Neutrophil (primary cell): ENCODE data around the gene ACTR3.

Experiments
- H3K27ac ChIP-seq: fragments of 200-600 bp; sonication (generic); 2 replicates; pipeline ENCODE4 v1.5.1; 2016; ENCODE audit warnings: mild to moderate bottlenecking, moderate library complexity
- H3K27me3 ChIP-seq: fragments of 200-600 bp; sonication (generic); 2 replicates; pipeline ENCODE4 v1.6.0; 2016; ENCODE audit warnings: mild to moderate bottlenecking
- H3K36me3 ChIP-seq: fragments of 200-600 bp; sonication (generic); 2 replicates; pipeline ENCODE4 v1.5.1; 2017
- H3K4me1 ChIP-seq, 2 experiments: fragments of 200-600 bp in 1 of 2; sonication (generic) in 1 of 2; 1 replicate in 1 of 2; 2 replicates in 1 of 2; pipeline versions ENCODE4 v1.5.1 to v1.6.1; 2013 to 2016; ENCODE audit warnings: low read depth in 1 of 2, low read length in 1 of 2, mild to moderate bottlenecking in 1 of 2, moderate library complexity in 1 of 2; ENCODE audit not compliant: control insufficient read depth in 1 of 2, insufficient read depth in 1 of 2
- H3K4me3 ChIP-seq, 2 experiments: fragments of 200-600 bp in 1 of 2; sonication (generic) in 1 of 2; 1 replicate in 1 of 2; 2 replicates in 1 of 2; pipeline ENCODE4 v1.5.1; 2013 to 2016; ENCODE audit warnings: low read depth in 1 of 2, low read length in 1 of 2, mild to moderate bottlenecking in 1 of 2, moderate library complexity in 1 of 2
- H3K9me3 ChIP-seq: fragments of 200-600 bp; sonication (generic); 2 replicates; pipeline ENCODE4 v1.5.1; 2016
- TF ChIP-seq, protein P1 (sequence below): fragments of 200-600 bp; sonication (generic); IDR thresholded peaks from 2 replicates; pipeline ENCODE4 v1.5.1; 2016; ENCODE audit warnings: antibody characterized with exemption

Gene ACTR3

GRCh38 chr2:114001152-114001551, 111.3 kb downstream of the ACTR3 start:
- Histone ChIP-seq H3K27me3 (peaks cover 44% of the 10 kb centered on the region), H3K4me1 (no peaks in the 10 kb centered on the region), H3K36me3 (no peaks in the 10 kb centered on the region), H3K27ac (no peak overlapping the region), H3K9me3 (no peaks in the 10 kb centered on the region), H3K4me3 (no peak overlapping the region)
- TF ChIP-seq, protein P1, sequence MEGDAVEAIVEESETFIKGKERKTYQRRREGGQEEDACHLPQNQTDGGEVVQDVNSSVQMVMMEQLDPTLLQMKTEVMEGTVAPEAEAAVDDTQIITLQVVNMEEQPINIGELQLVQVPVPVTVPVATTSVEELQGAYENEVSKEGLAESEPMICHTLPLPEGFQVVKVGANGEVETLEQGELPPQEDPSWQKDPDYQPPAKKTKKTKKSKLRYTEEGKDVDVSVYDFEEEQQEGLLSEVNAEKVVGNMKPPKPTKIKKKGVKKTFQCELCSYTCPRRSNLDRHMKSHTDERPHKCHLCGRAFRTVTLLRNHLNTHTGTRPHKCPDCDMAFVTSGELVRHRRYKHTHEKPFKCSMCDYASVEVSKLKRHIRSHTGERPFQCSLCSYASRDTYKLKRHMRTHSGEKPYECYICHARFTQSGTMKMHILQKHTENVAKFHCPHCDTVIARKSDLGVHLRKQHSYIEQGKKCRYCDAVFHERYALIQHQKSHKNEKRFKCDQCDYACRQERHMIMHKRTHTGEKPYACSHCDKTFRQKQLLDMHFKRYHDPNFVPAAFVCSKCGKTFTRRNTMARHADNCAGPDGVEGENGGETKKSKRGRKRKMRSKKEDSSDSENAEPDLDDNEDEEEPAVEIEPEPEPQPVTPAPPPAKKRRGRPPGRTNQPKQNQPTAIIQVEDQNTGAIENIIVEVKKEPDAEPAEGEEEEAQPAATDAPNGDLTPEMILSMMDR = no peak

- no peak overlapping the region for H3K4me3 ChIP-seq
- H3K36me3 ChIP-seq = no peaks in the 10 kb centered on the region
- H3K27me3 ChIP-seq = peaks cover 44% of the 10 kb centered on the region
- TF ChIP-seq, protein P1 = no peak
- no peaks in the 10 kb centered on the region for H3K9me3 ChIP-seq
- no peak overlapping the region for H3K27ac ChIP-seq
- H3K4me1 ChIP-seq = no peaks in the 10 kb centered on the region
These were observed 112.0 kb downstream of the ACTR3 start for GRCh38 chr2:114001937-114002336.

- peaks cover 15% of the 10 kb centered on the region for H3K27me3 ChIP-seq
- H3K9me3 ChIP-seq = no peaks in the 10 kb centered on the region
- no peak overlapping the region for H3K4me3 ChIP-seq
- no peaks in the 10 kb centered on the region for H3K4me1 ChIP-seq
- no peaks in the 10 kb centered on the region for H3K36me3 ChIP-seq
- H3K27ac ChIP-seq = no peak overlapping the region
- TF ChIP-seq, protein P1 = no peak
These were observed 115.4 kb downstream of the ACTR3 start for GRCh38 chr2:114005110-114005783.

DNA sequence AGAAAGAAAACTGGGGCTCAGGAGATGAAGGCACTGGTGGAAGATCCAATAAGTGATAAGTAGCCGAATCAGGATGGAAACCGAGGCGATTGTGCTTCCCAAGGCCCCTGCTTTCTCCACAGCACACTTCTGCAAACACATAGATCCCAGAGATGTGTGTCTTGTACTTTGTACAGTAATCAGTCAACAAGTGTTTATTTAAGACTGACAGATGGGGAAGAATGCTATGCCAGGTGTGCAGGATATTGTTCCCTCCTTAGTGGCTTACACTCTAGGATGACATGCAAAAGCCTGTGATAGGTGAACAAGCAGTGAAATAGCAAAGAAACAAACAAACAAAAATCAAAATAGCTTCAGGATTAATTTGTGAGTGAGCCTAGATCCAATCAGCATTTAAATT, 116.6 kb downstream of the ACTR3 start:
- Histone ChIP-seq H3K27me3 (peaks cover 14% of the 10 kb centered on the region), H3K4me3 (no peak overlapping the region), H3K36me3 (no peaks in the 10 kb centered on the region), H3K9me3 (no peaks in the 10 kb centered on the region), H3K27ac (no peak overlapping the region), H3K4me1 (no peaks in the 10 kb centered on the region)
- TF ChIP-seq, protein P1 = no peak

DNA sequence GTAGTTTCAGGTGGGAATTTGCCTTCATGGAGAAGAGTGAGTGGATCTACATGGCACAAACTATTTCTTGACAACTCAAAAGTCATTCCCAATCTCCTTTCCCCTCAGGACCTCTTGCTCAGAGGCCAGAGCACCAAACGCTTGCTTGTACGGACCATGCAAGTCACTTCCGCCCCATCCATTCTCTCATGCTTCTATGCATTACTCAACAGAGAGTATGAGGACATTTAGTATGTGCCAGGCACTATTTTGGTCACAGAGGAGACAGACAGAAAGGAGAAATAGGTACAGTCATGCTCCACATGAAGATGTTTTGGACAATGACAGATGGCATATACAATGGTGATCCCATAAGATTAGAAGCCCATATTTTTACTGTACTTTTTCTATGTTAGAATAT, 117.5 kb downstream of the ACTR3 start:
- Histone ChIP-seq H3K4me1 (no peaks in the 10 kb centered on the region), H3K9me3 (no peaks in the 10 kb centered on the region), H3K36me3 (no peaks in the 10 kb centered on the region), H3K27ac (no peak overlapping the region), H3K4me3 (no peak overlapping the region), H3K27me3 (peaks cover 11% of the 10 kb centered on the region)
- TF ChIP-seq, protein P1 = no peak
